PC-9 (cell line): Measurements from ENCODE around the gene DZIP3.

Source experiments
- CTCF ChIP-seq: fragments of 200-600 bp; sonication (generic); conservative IDR thresholded peaks from 2 replicates; pipeline ENCODE4 v1.6.1; 2017; ENCODE audit warnings: mixed run types, antibody characterized with exemption, mild to moderate bottlenecking, moderate library complexity
- EZH2 ChIP-seq: fragments of 200-600 bp; sonication (generic); IDR thresholded peaks from 2 replicates; pipeline ENCODE4 v1.8.0; 2017; ENCODE audit warnings: antibody characterized with exemption, low read depth

- TF ChIP-seq CTCF (no peak), EZH2 (no peak)
These were observed 25.0 kb upstream of the DZIP3 start for GRCh38 chr3:108564564-108564963.
